ENCODE results near the gene SUFU.
A peak's percentile ranks its signal among the peaks of the same experiment; 100 is the strongest.

The SUFU gene

GRCh38 chr10:102542800-102543418 is 39.1 kb downstream of the SUFU start:
- TF ChIP-seq POLR2A (IDR thresholded peaks at IDR 0.05; ENCODE audit: low read depth, low read length) (no peak), POU2F2 (IDR thresholded peaks at IDR 0.05; ENCODE audit: low read depth, low read length) (no peak), SPI1 (IDR thresholded peaks at IDR 0.05; ENCODE audit: low read depth, low read length) (no peak), PAX5 (IDR thresholded peaks at IDR 0.05; ENCODE audit: insufficient read depth, low read length, severe bottlenecking) (no peak), POLR2AphosphoS5 (IDR thresholded peaks at IDR 0.05; ENCODE audit: low read depth, low read length) (no peak), TAF1 (IDR thresholded peaks at IDR 0.05; ENCODE audit: low read depth, low read length) (no peak)
- DNase-seq (ENCODE audit: insufficient read length, low spot score) (no peak), FAIRE-seq (peak; percentile 40)

GRCh38 chr10:102545265-102545871 is 41.6 kb downstream of the SUFU start:
- no peak for DNase-seq (ENCODE audit: insufficient read length, low spot score)
- FAIRE-seq, result no peak
- TF ChIP-seq POLR2AphosphoS5 (IDR thresholded peaks at IDR 0.05; ENCODE audit: low read depth, low read length) (no peak), PAX5 (IDR thresholded peaks at IDR 0.05; ENCODE audit: insufficient read depth, low read length, severe bottlenecking) (no peak), SPI1 (IDR thresholded peaks at IDR 0.05; ENCODE audit: low read depth, low read length) (no peak), POU2F2 (IDR thresholded peaks at IDR 0.05; ENCODE audit: low read depth, low read length) (no peak), POLR2A (IDR thresholded peaks at IDR 0.05; ENCODE audit: low read depth, low read length) (no peak), TAF1 (IDR thresholded peaks at IDR 0.05; ENCODE audit: low read depth, low read length) (no peak)

- FAIRE-seq, result no peak
- no peak for DNase-seq (ENCODE audit: insufficient read length, low spot score)
- TF ChIP-seq SPI1 (IDR thresholded peaks at IDR 0.05; ENCODE audit: low read depth, low read length) (no peak), TAF1 (IDR thresholded peaks at IDR 0.05; ENCODE audit: low read depth, low read length) (no peak), POU2F2 (IDR thresholded peaks at IDR 0.05; ENCODE audit: low read depth, low read length) (no peak), PAX5 (IDR thresholded peaks at IDR 0.05; ENCODE audit: insufficient read depth, low read length, severe bottlenecking) (no peak), POLR2A (IDR thresholded peaks at IDR 0.05; ENCODE audit: low read depth, low read length) (no peak), POLR2AphosphoS5 (IDR thresholded peaks at IDR 0.05; ENCODE audit: low read depth, low read length) (no peak)
These were observed 42.2 kb downstream of the SUFU start for GRCh38 chr10:102545997-102546396.

- no peak for DNase-seq (ENCODE audit: insufficient read length, low spot score)
- no peak for TF ChIP-seq POU2F2 (IDR thresholded peaks at IDR 0.05; ENCODE audit: low read depth, low read length)
- TF ChIP-seq SPI1 (IDR thresholded peaks at IDR 0.05; ENCODE audit: low read depth, low read length), result no peak
- TF ChIP-seq POLR2AphosphoS5 (IDR thresholded peaks at IDR 0.05; ENCODE audit: low read depth, low read length), result no peak
- TF ChIP-seq TAF1 (IDR thresholded peaks at IDR 0.05; ENCODE audit: low read depth, low read length), result no peak
- TF ChIP-seq PAX5 (IDR thresholded peaks at IDR 0.05; ENCODE audit: insufficient read depth, low read length, severe bottlenecking), result no peak
- no peak for TF ChIP-seq POLR2A (IDR thresholded peaks at IDR 0.05; ENCODE audit: low read depth, low read length)
- FAIRE-seq, result no peak
These were observed 43.0 kb downstream of the SUFU start for GRCh38 chr10:102546606-102547320.

GRCh38 chr10:102549549-102549948 is 45.8 kb downstream of the SUFU start:
- no peak for TF ChIP-seq SPI1 (IDR thresholded peaks at IDR 0.05; ENCODE audit: low read depth, low read length)
- TF ChIP-seq POU2F2 (IDR thresholded peaks at IDR 0.05; ENCODE audit: low read depth, low read length), result no peak
- TF ChIP-seq PAX5 (IDR thresholded peaks at IDR 0.05; ENCODE audit: insufficient read depth, low read length, severe bottlenecking), result no peak
- DNase-seq (ENCODE audit: insufficient read length, low spot score) (no peak), FAIRE-seq (no peak)

- DNase-seq (ENCODE audit: insufficient read length, low spot score) (no peak), FAIRE-seq (no peak)
- no peak for TF ChIP-seq POU2F2 (IDR thresholded peaks at IDR 0.05; ENCODE audit: low read depth, low read length)
- TF ChIP-seq TAF1 (IDR thresholded peaks at IDR 0.05; ENCODE audit: low read depth, low read length), result no peak
- no peak for TF ChIP-seq PAX5 (IDR thresholded peaks at IDR 0.05; ENCODE audit: insufficient read depth, low read length, severe bottlenecking)
- no peak for TF ChIP-seq POLR2A (IDR thresholded peaks at IDR 0.05; ENCODE audit: low read depth, low read length)
- TF ChIP-seq SPI1 (IDR thresholded peaks at IDR 0.05; ENCODE audit: low read depth, low read length), result no peak
These were observed 47.0 kb downstream of the SUFU start for GRCh38 chr10:102550636-102551210.

- TF ChIP-seq PAX5 (IDR thresholded peaks at IDR 0.05; ENCODE audit: insufficient read depth, low read length, severe bottlenecking), result no peak
- TF ChIP-seq POLR2AphosphoS5 (IDR thresholded peaks at IDR 0.05; ENCODE audit: low read depth, low read length), result no peak
- TF ChIP-seq POLR2A (IDR thresholded peaks at IDR 0.05; ENCODE audit: low read depth, low read length), result no peak
- no peak for TF ChIP-seq SPI1 (IDR thresholded peaks at IDR 0.05; ENCODE audit: low read depth, low read length)
- TF ChIP-seq POU2F2 (IDR thresholded peaks at IDR 0.05; ENCODE audit: low read depth, low read length), result no peak
- TF ChIP-seq TAF1 (IDR thresholded peaks at IDR 0.05; ENCODE audit: low read depth, low read length), result no peak
- DNase-seq (ENCODE audit: insufficient read length, low spot score), result no peak
- no peak for FAIRE-seq
These were observed 48.8 kb downstream of the SUFU start for GRCh38 chr10:102552533-102552932.

GRCh38 chr10:102553771-102554170 is 50.0 kb downstream of the SUFU start:
- DNase-seq (ENCODE audit: insufficient read length, low spot score) (no peak), FAIRE-seq (no peak)
- TF ChIP-seq POLR2A (IDR thresholded peaks at IDR 0.05; ENCODE audit: low read depth, low read length) (no peak), POU2F2 (IDR thresholded peaks at IDR 0.05; ENCODE audit: low read depth, low read length) (no peak), SPI1 (IDR thresholded peaks at IDR 0.05; ENCODE audit: low read depth, low read length) (no peak), PAX5 (IDR thresholded peaks at IDR 0.05; ENCODE audit: insufficient read depth, low read length, severe bottlenecking) (no peak), TAF1 (IDR thresholded peaks at IDR 0.05; ENCODE audit: low read depth, low read length) (no peak), POLR2AphosphoS5 (IDR thresholded peaks at IDR 0.05; ENCODE audit: low read depth, low read length) (no peak)

GRCh38 chr10:102554531-102554930 is 50.8 kb downstream of the SUFU start:
- FAIRE-seq (no peak), DNase-seq (ENCODE audit: insufficient read length, low spot score) (no peak)
- TF ChIP-seq PAX5 (IDR thresholded peaks at IDR 0.05; ENCODE audit: insufficient read depth, low read length, severe bottlenecking), result no peak
- no peak for TF ChIP-seq POLR2AphosphoS5 (IDR thresholded peaks at IDR 0.05; ENCODE audit: low read depth, low read length)
- no peak for TF ChIP-seq TAF1 (IDR thresholded peaks at IDR 0.05; ENCODE audit: low read depth, low read length)
- TF ChIP-seq POLR2A (IDR thresholded peaks at IDR 0.05; ENCODE audit: low read depth, low read length), result no peak
- no peak for TF ChIP-seq POU2F2 (IDR thresholded peaks at IDR 0.05; ENCODE audit: low read depth, low read length)
- TF ChIP-seq SPI1 (IDR thresholded peaks at IDR 0.05; ENCODE audit: low read depth, low read length), result no peak

Measured in GM12891 (cell line).